BJ (cell line): Measurements from ENCODE around the gene PADI6. TPM values are rescaled to one million over a fixed set of nuclear protein-coding genes. Genes with fewer than 3 reads are reported as not detected.

ENCODE experiments used
- CTCF ChIA-PET: fragments of 350-600 bp; formaldehyde crosslinking; extraction: SDS; loops from one replicate; lab custom pipeline; 2021; ENCODE audit warnings: antibody characterized with exemption, inconsistent platforms; lab: Yijun Ruan, JAX
- POLR2A ChIA-PET: fragments of 300-600 bp; sonication (Branson Sonifier 250); formaldehyde crosslinking; extraction: SDS; loops from one replicate; lab custom pipeline; 2021; ENCODE audit warnings: antibody characterized with exemption; lab: Charles Lee
- DNase-seq: peaks from one replicate; pipeline ENCODE4 v3.0.0-alpha.2; 2011; ENCODE audit warnings: low read depth
- H3K27me3 ChIP-seq: 2 replicates; pipeline ENCODE4 v1.6.0; 2011; ENCODE audit warnings: low read length; ENCODE audit not compliant: control insufficient read depth, insufficient read depth
- H3K36me3 ChIP-seq: 2 replicates; pipeline ENCODE4 v1.5.1; 2011; ENCODE audit warnings: low read length; ENCODE audit not compliant: control insufficient read depth, insufficient read depth
- H3K4me3 ChIP-seq: 2 replicates; pipeline ENCODE4 v1.5.1; 2011; ENCODE audit warnings: low read depth, mild to moderate bottlenecking, control low read depth, low read length
- CTCF ChIP-seq: IDR thresholded peaks from 2 replicates; pipeline ENCODE4 v1.5.1; 2011; ENCODE audit warnings: low read depth, mild to moderate bottlenecking, control low read depth, inconsistent platforms, low read length, moderate library complexity; ENCODE audit not compliant: insufficient read depth
- polyA plus RNA-seq: library from polyadenylated mRNA; depleted of rRNA; stranded (reverse); fragments of >200 nt; gene quantifications from 2 replicates; pipeline ENCODE4 v1.2.3, GENCODE V29; 2011

PADI6 gene
- polyA plus RNA-seq, 1 experiment: not detected

DNA sequence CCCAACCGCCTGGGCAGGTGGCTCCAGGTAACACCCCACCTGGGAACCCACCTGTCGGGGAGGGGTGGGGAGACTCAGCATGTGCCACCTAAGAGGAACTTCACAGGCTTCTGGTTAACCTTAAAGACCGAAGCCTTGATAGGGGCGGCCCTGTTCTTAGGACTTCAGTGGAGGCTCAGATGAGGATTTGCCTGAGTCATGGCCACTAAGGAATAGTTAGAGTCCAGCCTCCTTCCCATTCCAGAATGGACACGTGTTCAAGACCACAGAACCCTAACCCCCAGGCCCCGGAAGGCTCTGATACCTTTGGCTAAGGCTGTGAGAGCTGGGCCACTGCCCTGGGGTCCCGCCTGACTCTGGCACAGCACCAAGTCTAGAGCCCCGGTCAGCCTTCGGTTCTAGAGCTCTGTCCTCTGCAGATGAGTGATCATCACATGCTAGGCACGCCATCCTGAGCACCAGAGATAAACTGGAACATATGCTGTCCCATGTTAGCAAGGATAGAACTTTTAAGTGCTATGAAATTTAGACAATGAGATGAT, 20.3 kb downstream of the PADI6 start:
- ChIA-PET CTCF (interaction anchor here (1.0 kb wide), 1 partner anchor 9 kb away, joined by 3 read pairs; no protein-coding TSS in a partner anchor), POLR2A (no interaction called here)
- H3K36me3 ChIP-seq: no peaks in the 10 kb centered on the region
- no peak for DNase-seq
- no peak overlapping the region for H3K4me3 ChIP-seq
- TF ChIP-seq CTCF: no peak
- H3K27me3 ChIP-seq: peaks cover 16% of the 10 kb centered on the region

- POLR2A ChIA-PET: no interaction called here
- CTCF ChIA-PET: interaction anchor here (0.6 to 0.7 kb wide), 4 partner anchors 27 to 601 kb away, joined by 3 read pairs; no protein-coding TSS in a partner anchor
- no peak for TF ChIP-seq CTCF
- H3K27me3 ChIP-seq: peaks cover 12% of the 10 kb centered on the region
- no peak for DNase-seq
- H3K4me3 ChIP-seq: no peak overlapping the region
- no peaks in the 10 kb centered on the region for H3K36me3 ChIP-seq
These were observed 21.2 kb downstream of the PADI6 start for GRCh38 chr1:17393230-17393629.

- DNase-seq: no peak
- Histone ChIP-seq H3K27me3 (0 out of 2 replicates have a peak, but pooled peaks cover 2% of the 10 kb centered on the region), H3K4me3 (no peak overlapping the region), H3K36me3 (no peaks in the 10 kb centered on the region)
- CTCF ChIA-PET: interaction anchor here (3.2 kb wide), 1 partner anchor 8 kb away, joined by 29 read pairs; no protein-coding TSS in a partner anchor
- no peak for TF ChIP-seq CTCF
- POLR2A ChIA-PET: no interaction called here
These were observed 26.1 kb downstream of the PADI6 start for GRCh38 chr1:17397910-17398695.

DNA sequence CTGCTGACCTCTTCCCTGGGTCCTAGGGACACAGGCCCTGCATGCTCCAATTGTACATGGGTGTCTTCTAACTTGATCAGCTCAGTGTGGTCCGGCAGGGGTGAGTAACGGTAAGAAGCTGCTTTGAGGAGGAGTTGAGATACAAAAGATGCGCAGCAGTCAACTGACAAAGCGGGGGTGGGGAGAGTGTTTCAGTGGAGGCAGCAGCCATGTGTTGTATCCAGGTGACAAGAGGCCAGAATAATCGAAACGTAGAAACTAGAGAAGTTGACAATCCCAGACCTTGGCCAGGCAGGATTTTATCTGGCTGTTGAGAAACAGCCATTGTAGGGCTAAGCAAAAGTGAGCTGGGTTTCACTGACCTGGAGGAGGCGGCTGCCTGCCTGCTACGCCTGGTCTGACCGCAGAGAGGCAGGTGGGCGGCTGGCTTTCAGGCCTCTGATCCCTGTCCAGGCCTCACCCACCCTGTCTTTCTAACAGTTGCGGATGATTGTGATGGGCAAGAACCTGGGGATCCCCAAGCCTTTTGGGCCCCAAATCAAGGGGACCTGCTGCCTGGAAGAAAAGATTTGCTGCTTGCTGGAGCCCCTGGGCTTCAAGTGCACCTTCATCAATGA, 28.8 kb downstream of the PADI6 start:
- ChIA-PET POLR2A (no interaction called here), CTCF (interaction anchor here (1.8 kb wide), 1 partner anchor 275 kb away, joined by 4 read pairs; no protein-coding TSS in a partner anchor)
- H3K4me3 ChIP-seq: no peak overlapping the region
- no peaks in the 10 kb centered on the region for H3K27me3 ChIP-seq
- H3K36me3 ChIP-seq: no peaks in the 10 kb centered on the region
- no peak for DNase-seq
- no peak for TF ChIP-seq CTCF

- H3K27me3 ChIP-seq: no peaks in the 10 kb centered on the region
- CTCF ChIA-PET: interaction anchor here (0.9 to 1.8 kb wide), 6 partner anchors 10 to 341 kb away, joined by 3 to 9 read pairs (median 4); no protein-coding TSS in a partner anchor
- DNase-seq: no peak
- no peak overlapping the region for H3K4me3 ChIP-seq
- 0 out of 2 replicates have a peak, but pooled peaks cover under 1% of the 10 kb centered on the region for H3K36me3 ChIP-seq
- TF ChIP-seq CTCF: no peak
- POLR2A ChIA-PET: no interaction called here
These were observed 29.8 kb downstream of the PADI6 start for GRCh38 chr1:17401841-17402240.
